ENCODE measurements around the gene PCTP.

The PCTP gene

DNA sequence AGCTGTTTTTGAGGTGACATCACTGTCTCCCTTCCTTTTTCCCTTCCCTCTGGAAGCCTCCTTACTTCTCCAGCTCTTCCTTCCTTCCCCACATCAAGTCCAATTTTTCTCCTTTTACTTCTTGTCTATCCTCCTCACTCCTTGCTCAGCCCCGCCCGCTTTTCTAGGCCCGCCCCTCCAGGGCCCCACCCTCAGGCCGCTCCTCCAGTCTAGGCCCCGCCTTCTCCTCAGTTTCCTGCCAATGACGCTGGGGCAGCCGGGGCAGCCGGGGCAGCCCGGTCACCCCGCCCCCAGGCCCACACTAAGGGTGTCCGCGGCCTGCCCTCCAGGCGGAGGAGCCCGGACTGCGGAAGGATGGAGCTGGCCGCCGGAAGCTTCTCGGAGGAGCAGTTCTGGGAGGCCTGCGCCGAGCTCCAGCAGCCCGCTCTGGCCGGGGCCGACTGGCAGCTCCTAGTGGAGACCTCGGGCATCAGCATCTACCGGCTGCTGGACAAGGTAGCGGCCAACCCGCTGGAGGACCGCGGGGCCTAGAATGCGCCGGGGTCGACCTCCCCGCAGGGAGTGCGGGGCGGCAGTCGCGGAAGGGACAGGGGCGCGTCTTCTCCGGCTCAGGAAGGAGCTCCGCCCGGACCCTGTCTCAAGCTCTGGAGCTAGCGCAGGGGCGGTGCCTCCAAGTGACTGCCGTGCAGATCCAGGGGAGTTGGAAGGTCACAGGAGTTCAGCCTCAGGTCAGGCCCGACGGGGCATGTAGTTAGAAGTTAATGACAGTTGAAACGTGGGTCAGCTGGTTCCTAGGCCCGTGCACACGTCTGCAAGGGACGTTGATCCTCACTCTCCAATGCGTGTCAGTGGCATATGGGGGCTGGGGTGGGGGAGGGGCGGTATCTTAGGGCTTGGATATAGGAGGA lies at the start of gene PCTP:
PCTP (plus strand) TSS at position 302 of the 908 bp plus-strand sequence; CDS start at position 355, 53 bp downstream.
- DNase-seq = peak; percentile 87

DNA sequence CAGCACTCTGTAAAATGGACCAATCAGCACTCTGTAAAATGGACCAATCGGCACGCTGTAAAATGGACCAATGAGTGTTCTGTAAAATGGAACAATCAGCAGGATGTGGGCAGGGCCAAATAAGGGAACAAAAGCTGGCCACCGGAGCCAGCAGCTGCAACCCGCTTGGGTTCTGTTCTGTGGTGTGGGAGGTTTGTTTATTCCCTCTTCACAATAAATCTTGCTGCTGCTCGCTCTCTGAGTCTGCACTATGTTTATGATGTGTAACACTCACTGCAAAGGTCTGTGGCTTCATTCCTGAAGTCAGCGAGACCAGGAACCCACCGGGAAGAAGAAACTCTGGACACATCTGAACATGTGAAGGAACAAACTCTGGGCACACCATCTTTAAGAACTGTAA lies 48.7 kb upstream of the PCTP start:
- DNase-seq = no peak

DNA sequence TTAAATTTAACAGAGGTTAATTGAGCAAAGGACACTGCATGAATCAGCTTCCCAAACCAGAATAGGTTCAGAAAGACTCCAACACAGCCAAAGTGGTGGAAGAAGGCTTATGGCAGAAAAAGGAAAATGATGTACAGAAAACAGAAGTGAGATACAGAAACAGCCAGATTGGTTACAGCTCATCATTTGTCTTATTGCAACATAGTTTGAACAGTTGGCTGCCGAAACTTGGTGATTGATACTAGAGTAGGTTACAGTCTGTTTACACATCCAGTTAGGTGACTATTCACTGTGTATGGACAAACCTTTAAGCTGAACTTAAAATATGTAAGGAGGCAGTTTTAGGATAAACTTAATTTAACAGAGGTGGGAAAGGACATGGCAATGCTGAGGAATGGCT lies 46.5 kb upstream of the PCTP start:
- no peak for DNase-seq

DNA sequence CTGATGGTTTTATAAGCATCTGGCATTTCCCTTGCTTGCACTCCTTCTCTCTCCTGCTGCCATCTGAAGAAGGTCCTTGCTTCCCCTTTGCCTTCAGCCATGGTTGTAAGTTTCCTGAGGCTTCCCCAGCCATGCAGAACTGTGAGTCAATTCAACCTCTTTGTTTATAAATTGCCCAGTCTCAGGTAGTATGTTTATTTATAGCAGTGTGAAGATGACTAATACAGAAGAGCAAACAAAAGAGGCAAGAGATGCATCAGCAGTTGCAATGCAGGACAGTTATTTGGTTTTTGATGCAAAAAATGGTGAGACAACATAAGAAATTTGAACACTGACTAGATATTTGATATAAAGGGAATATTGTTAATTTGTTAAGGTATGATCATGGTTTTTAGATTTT lies 45.0 kb upstream of the PCTP start:
- no peak for DNase-seq

DNA sequence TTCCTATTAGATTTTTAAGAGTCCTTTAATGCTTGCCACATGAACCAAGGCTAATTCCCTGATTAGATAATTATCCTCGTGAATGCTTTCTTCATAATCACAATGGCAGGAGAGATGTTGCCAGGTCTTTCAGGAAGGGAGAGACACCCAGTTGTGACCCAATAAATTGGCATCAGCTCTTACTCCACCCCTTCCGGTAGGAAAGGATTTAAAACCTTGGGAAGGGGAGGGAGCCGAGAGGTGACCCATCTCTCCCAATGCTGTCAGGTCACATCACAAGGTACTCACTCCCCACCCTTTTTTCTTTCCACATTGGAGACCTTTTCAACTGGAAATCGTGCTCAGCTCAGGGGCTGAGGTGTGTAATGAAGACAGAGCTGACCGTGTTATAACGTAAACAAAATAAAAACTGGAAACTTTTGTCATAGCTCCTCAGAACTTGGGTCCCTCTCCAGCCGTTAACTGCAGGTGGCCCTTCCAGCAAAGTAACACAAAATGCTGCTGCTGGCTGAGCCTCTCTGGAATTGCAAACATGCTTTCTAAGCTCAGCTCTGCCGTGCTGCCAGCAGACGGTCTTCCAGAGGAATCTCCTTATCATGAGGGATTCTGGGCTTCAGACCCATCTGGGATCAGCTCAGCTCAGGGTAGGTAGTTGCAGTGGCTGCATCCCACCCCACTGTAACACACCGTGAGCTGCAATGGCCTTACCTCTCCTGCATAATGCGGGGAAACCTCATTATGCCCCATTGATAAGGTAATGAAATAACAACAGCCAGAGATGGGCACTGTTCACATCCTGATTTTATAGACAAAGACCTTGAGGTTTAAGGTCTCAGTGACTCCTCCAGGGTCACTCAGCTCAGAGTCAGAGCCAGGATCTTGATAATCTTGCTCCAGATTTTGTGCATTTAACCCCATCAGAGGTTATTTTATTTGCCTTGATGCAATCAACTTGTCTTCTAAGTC lies 43.8 kb upstream of the PCTP start:
- DNase-seq = no peak

DNA sequence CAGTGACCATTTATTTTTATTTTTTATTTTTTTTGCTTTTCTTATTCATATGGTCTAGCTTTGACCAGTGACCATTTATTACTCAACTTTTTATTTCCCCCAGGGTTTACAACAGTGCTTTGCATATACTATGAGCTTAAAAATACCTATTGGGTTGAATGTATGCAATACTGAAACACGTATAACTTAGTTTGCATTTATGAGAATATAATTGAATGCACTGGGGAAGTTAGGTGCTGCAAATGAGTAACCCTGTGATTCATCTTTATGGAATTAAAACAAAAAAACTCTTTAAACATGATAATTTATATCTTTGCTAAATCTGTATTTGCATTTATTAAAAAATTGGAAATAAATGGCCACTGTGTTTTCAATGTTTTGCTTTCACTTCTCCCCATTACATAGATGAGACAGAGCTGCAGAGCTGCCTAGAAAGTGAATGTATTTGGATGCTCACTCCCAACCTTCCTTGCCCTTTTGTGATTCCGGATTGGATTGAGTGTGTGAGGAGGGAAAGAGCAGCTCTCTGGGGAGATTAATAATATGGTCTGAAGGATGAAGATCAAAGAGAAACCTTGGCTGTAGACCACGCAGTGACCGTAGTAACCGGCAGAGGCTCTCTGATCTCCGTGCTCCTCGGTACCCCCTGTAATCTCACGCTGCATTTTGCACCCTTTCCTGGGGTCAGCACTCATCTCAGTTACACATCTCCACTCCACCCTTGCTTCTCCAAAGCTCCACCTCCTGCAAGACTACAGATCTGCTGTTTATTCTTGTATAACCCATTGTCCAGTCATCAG lies 42.5 kb upstream of the PCTP start:
- DNase-seq = no peak

DNA sequence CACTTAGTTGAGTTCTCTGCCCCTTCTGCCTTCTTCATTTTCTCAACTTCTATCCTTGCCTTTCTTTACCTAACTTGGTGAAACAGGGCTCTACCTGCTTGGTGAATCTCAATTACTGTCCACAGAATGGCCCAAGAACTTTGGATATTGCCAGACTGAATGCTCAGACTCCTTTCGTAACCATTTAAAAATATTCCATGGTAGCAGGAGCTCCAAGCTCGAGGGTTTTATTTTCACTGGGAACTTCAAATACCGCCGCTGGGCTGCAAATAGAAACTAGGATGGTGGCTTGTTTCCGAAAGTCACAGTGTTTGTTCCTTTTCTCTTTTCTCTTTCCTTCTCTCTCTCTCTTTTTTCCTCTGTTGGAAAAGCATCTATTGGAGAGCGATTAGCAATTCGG lies 41.4 kb upstream of the PCTP start:
- DNase-seq = no peak

DNA sequence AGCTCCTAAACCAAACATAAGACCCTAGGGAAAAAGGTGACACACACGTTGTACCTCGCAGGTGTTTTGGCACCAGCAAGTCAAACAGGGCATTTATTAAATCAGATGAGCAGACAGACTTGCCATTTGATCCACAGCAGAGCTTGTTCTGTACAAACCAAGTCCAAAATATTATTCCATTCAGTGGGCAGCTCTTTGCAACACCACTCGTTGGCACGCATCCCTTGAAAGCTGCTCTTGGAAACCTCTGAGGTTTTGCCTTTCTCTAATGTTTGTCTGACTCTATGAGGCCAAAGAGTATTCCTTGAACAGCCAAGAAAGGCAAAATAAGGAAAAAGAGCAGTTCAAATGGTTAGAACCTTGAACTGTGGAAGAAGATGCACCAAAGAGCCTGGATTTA lies 40.9 kb upstream of the PCTP start:
- DNase-seq = no peak

DNA sequence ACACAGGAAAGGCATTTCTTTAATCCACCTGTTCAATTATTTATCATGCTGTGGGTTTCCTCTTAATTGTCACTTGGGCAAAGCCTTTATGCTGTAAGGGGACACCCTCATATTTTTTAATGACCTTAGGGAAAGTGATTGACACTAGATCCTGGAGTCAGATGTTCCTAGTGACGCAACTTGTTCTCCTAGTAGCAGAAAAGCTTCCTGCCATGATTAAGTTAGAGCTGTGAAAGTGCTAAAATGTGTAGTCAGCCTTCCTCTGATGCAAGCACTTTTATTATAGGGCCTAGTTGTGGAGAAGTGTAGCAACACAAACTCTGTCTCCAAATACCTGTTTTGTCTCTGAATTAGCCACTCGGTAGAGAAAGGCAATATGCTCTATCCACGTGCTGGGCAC lies 40.4 kb upstream of the PCTP start:
- no peak for DNase-seq

DNA sequence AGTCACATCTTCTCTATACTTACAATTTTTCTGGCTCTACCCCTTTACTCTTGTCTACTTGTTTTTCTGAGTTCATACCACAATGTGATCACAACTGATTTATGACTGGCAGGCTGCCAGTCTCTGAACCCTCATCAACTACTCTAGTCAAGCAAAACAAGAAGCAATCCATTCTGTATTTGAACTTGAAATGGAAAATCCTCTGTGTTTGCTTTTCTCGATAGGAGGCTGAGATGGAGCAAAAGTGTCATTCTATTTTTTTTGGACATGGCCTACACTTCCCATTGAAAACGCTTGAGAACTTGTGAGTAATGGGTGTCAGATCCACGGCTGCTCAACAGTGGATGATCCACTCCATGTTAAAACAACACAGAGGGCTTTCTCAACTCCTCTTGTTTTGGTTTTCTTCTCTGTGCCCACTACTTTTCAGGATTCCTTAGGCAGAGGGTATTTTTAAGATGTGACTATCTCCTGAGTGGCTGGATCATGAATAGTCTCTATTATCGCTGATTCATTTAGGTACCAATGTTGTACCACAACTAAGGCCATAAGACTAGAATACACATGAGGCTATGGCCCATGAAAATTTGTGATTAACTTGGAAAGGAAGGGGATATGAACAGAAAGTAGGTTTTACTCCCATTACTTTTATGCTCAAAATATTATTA lies 39.9 kb upstream of the PCTP start:
- no peak for DNase-seq

DNA sequence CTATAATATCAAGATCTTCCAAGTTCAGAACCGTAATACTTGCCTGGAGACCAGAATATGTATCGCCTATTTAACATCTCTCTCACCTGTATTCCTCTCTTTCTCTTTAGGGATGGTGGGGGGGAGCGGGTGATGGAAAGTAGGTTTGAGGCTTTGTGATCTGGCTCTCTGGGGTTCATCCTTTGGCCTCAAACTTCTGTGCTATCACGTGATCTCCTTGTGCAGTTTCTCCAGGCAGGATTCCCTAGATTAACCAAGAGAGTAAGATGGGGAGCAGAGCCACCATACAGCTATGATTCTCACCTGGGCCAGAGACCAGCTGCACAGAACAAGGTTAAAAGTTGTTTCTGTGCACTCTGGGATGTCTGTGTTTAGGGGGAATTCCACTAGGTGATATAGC lies 33.4 kb upstream of the PCTP start:
- no peak for DNase-seq

DNA sequence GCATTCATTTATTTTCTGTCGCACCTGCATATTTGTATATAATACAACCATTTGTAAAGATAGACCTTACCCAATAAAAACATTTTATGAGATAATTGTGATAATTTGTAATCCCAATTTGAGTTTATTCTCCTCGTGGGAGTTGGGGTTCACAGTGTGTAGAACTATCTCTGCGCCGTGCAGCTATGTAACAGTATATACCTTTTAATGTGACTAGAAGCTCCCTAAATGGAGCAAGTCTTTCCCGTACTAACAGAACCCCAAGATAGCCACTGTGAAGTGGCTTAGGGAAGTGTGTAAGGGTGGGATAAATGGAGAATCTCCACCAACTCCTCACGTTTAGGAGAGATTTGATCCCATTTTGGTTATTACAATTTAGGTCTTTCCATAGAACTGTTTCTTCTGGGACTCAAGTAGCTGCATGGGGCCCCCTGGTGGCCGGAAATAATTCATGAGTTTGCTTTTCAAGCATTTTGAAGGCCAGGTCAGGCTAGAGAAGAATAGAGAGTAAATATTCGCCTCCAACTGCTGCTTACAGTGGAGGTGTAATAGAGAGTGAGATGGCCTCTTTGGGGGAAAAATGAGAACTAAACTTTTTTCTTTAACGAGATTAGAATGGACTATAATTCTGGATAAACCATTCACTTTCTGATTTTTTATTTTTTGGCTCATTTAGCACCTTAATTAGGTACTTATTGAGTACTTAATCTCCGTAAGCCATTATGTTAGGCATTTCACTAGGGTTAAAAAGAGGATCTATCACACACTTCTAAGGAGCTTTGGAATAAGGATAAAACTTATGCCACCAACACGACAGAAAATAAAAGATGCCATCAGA lies 32.7 kb upstream of the PCTP start:
- peak; percentile 53 for DNase-seq

DNA sequence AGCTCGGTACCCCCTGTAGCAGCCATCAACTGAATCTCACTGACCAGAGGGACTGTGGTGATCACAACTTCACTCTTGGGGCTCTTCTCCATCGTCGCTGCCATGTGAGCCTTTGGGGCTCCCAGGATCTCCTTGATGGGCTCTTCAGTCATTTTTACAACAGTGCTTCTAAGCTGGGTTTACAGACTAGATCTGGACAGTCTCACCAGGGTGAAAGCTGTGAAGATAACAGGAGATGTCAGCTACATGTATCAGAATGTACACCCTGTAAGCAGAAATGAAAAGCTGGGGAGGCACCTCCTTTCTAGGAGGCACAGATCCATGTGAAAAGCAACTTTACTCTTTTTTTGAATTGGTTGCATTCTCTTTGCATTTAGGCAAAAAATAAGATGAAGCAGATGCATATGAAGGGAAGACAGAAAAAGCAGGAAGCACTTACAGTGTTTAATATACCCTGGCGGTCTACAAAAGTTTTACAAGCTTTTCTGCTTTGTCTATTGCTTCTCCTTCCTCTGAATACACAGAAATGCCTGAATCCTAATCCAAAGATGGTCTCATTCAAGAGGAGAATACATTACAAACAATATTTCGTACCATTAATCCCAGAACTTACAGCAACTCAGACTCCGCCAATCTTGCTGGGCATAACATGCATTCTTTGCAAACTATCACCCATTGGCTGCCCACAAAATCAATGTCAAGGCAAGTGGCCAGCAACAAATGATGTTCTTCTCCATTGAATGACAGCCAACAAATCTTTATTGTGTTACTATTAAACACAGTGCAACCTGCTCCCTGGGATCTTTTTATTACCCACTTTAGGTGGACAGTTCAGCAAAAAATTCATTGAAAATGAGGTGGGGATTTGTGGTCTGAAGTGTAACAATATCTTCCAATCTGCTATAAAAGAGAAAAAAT lies 29.7 kb upstream of the PCTP start:
- DNase-seq = no peak

DNA sequence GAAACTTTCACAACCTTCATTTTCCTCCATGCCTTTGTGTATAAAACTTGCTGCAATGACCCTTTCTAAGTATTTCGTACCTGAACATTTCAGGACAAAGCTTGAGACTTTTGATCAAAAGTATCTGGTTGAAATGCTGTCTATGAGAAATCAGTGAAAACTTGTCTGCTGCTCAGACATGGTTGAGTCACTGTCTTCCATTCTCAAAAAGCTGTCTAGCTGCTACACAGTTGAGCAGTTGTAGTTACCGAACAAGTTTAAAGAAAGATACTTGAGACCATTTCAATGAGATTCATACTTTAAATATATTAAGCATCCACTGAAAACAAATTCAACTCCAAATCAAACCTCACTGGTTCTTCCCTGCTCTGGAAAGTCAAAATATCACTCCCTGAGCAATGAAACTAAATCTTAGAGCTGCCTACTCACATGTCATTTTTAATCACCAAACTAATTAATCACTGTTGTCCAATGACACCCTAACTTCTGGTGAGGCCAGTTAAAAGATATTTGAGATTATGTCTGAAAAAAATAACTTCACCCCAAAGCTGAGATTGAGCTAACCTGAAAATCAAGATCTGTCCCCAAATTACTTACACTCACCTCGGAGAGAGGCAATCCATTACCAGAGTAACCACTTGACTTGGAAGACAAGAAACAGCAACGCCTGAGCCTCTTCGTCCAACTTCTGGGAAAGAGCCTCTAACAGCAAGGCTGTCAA lies 28.7 kb upstream of the PCTP start:
- no peak for DNase-seq

DNA sequence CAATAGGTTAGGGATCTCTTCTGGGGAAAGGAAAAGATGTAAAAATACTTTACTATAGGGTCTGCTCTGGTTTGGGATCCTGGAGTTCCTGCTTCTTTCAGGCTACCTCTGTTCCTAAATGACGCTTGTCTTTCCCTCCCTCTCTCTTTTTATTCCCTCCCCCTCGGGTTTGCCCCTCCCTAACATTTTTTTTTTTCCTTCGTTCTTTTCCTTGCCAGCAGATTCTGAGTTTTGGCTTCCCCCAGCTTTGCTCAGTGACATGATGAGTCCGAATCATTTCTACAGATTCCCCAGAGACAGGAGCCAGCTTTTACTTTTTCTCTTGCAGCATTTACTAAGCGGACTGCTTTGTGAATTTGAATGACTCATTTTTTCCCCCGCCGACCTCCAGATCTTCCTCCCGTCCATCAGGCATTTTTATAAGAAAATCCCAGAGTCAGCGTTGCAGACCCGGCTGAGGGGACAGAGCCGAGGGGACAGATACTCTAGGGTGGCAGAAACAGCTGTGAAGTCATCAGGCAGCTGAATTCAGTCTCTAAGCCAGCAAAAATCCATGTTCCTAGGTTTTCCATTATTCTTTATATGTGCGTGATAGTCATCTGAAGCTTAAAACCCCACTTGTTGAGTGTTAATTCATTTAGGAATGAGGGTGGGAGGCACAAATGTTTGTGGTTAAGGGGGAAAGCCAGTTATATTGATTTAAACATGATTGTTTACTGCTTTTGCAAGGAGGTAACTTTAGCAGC lies 27.9 kb upstream of the PCTP start, which contains the start of gene TMEM100:
TMEM100 (minus strand) TSS at position 123 of the 746 bp plus-strand sequence. CDS start 1,794 bp downstream, outside the sequence.
- DNase-seq = no peak

DNA sequence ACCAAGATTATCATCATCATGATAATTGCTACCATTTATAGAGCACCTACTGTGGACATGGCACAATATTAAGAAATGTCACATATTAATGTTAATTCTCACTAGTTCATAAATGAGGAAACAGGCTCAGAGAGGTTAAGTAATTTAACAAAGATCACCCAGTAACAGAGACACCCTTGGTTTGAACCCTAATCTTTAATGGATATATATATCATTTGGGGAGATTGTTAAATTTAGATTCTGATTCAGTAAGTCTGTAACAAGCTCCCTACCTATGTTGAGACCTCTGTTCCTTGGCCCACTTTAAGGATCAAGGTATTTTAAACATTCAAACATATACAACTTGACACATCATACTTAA lies 27.4 kb upstream of the PCTP start:
- DNase-seq = no peak

DNA sequence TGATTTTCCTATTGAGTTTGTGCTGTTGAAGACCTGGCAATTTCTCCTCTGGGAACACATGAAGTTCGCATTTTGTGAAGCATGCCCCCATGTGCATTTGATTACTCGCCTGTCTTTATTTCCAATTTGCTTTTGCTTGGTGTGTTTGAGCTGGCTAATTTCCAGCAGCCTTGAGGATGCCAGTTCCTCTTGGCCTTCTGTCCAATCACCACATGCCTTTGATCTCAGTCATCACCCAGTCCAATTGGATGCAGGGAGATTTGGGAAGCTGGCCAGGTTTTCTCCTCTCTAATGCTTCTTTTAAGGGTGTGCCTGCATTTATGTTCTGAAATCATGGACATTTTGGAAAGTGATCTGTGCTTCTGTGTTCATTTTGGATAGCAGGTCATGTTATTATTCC lies 24.4 kb upstream of the PCTP start:
- DNase-seq = no peak

DNA sequence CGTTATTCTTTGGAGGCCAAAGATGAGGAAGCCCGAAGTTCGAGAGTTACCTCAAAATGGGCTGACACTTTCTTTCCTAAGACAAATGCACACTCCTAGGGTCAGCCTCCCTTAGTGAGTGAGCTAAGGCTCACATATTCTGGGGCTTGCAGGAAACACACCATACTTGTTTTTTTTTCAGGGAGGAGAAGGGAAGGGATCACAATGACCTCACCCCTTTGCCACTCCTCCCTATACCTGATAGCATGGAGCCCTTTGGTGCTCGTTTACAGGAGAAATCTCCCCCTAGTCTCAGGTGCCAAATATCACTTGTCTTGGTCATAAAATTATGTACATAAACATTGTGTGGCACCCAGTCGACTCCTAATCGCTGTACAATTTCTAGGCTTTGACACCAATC lies 23.6 kb upstream of the PCTP start:
- DNase-seq = no peak

DNA sequence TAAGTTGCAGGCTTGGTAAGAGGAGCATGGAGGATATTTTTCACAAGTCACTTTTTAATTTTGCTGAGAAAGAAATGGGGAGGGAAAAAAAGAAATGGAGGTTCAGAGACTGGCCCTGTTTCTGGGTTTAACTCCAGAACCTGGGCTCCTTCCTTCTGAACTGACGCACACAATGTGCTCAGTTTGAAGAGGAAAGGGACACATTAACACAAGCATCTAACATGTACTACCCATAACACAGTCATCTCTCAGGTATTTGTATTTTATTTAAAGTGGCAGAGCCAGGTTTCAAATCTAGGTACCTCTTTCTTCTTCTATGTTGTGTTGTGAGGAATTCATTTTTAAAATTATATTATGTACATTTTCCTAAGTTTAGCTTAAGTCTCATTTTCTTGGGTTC lies 22.9 kb upstream of the PCTP start:
- DNase-seq = no peak
